ENCODE data around the gene SMAD1. TPM values are rescaled to one million over a fixed set of nuclear protein-coding genes. Genes with fewer than 3 reads are reported as not detected.

The SMAD1 gene
- polyA plus RNA-seq, 1 donor (not counting 4 experiments of a cell fraction or from before 2014, with no cell fraction given) = 33.5 TPM

GRCh38 chr4:145557720-145558119 lies 76.1 kb downstream of the SMAD1 start:
- no peak overlapping the region for H3K4me3 ChIP-seq (ENCODE audit: control insufficient read depth in 2 of 3, extremely low read depth in 1 of 3, insufficient read depth in 2 of 3, low read depth in 1 of 3, low read length in 3 of 3)
- no peak overlapping the region for H3K4me2 ChIP-seq (ENCODE audit: control insufficient read depth, extremely low read depth, insufficient read depth, low read depth, low read length)
- DNase-seq (ENCODE audit: low read depth, low spot score) = peak; percentile 83
- dilution Hi-C loops (cut with MboI; ENCODE audit: extremely low pct_ligation_motif_present, low sequenced_read_pairs) = no loop called here
- no peak overlapping the region for H3K9ac ChIP-seq (ENCODE audit: control insufficient read depth, extremely low read depth, insufficient read depth, low read length)
- no peaks in the 10 kb centered on the region for H4K20me1 ChIP-seq (ENCODE audit: control insufficient read depth, extremely low read depth, insufficient read depth, low read length)
- H3K9me1 ChIP-seq (ENCODE audit: control insufficient read depth, extremely low read depth, insufficient read depth, low read length) = no peaks in the 10 kb centered on the region
- no peak overlapping the region for H2AFZ ChIP-seq (ENCODE audit: control insufficient read depth, low read length)
- peak overlapping the region; percentile 21 for H3K27ac ChIP-seq (ENCODE audit: control insufficient read depth, insufficient read depth, low read length)
- H3K27me3 ChIP-seq (ENCODE audit: control insufficient read depth, extremely low read depth, insufficient read depth, low read length) = no peaks in the 10 kb centered on the region
- H3K4me1 ChIP-seq (ENCODE audit: control insufficient read depth, extremely low read depth, insufficient read depth, low read length) = peaks cover 9% of the 10 kb centered on the region
- H3K9me3 ChIP-seq (ENCODE audit: control insufficient read depth, low read depth, low read length) = no peaks in the 10 kb centered on the region
- no peak for TF ChIP-seq EZH2 (IDR thresholded peaks at IDR 0.05; ENCODE audit: low read length)
- TF ChIP-seq, protein P1, sequence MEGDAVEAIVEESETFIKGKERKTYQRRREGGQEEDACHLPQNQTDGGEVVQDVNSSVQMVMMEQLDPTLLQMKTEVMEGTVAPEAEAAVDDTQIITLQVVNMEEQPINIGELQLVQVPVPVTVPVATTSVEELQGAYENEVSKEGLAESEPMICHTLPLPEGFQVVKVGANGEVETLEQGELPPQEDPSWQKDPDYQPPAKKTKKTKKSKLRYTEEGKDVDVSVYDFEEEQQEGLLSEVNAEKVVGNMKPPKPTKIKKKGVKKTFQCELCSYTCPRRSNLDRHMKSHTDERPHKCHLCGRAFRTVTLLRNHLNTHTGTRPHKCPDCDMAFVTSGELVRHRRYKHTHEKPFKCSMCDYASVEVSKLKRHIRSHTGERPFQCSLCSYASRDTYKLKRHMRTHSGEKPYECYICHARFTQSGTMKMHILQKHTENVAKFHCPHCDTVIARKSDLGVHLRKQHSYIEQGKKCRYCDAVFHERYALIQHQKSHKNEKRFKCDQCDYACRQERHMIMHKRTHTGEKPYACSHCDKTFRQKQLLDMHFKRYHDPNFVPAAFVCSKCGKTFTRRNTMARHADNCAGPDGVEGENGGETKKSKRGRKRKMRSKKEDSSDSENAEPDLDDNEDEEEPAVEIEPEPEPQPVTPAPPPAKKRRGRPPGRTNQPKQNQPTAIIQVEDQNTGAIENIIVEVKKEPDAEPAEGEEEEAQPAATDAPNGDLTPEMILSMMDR (optimal IDR thresholded peaks at IDR 0.05 in 1 of 3, IDR thresholded peaks at IDR 0.05 in 1 of 3, conservative IDR thresholded peaks at IDR 0.05 in 1 of 3; ENCODE audit: extremely low read depth in 1 of 3, insufficient read depth in 2 of 3, low read length in 3 of 3) = peak; percentile 90 to 96 (median 93)
- peak; percentile 83 for FAIRE-seq
- no peaks in the 10 kb centered on the region for H3K79me2 ChIP-seq (ENCODE audit: control insufficient read depth, insufficient read depth, low read length)
- H3K36me3 ChIP-seq (ENCODE audit: control insufficient read depth in 2 of 2, extremely low read depth in 1 of 2, insufficient read depth in 2 of 2, low read length in 2 of 2) = peaks cover 0 to 3% of the 10 kb centered on the region in 2 experiments

DNA sequence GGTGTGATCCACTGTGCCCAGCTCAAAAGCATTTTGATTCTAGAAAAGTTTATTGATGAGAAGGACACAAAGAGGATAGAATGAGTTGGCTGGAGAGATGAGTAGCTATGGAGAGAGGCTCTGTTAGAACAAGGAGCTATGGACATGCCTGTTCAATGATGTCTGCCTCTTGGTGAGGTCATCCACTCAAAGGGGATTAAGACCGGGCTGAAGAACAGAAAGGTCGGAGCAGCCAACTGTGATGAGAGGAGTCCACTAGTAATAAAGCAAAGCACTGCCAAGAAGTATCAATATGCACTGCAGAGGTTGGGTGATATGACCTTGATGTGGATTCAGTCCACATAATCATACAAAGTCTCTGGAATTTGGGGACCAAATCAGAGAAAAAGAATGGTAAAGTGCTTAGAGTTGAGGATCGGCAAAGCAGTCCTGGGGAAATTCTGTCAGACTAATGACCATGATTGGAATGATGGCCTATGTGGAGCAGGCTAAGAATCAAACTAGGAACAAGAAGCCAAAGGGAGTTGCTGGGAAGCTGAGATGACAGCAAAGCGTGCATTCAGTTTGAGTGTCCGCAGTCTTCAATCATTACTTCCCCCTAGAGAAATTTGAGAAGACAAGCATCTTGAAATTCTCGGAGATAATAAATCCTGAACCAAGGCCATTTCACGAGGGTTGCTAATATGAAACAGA lies 81.8 kb downstream of the SMAD1 start:
- no peaks in the 10 kb centered on the region for H3K9me3 ChIP-seq (ENCODE audit: control insufficient read depth, low read depth, low read length)
- no peaks in the 10 kb centered on the region for H4K20me1 ChIP-seq (ENCODE audit: control insufficient read depth, extremely low read depth, insufficient read depth, low read length)
- FAIRE-seq (no peak), DNase-seq (ENCODE audit: low read depth, low spot score) (no peak)
- no peak overlapping the region for H3K9ac ChIP-seq (ENCODE audit: control insufficient read depth, extremely low read depth, insufficient read depth, low read length)
- H3K27ac ChIP-seq (ENCODE audit: control insufficient read depth, insufficient read depth, low read length) = no peak overlapping the region
- H3K4me2 ChIP-seq (ENCODE audit: control insufficient read depth, extremely low read depth, insufficient read depth, low read depth, low read length) = no peak overlapping the region
- H2AFZ ChIP-seq (ENCODE audit: control insufficient read depth, low read length) = no peak overlapping the region
- dilution Hi-C loops (cut with MboI; ENCODE audit: extremely low pct_ligation_motif_present, low sequenced_read_pairs) = no loop called here
- TF ChIP-seq EZH2 (IDR thresholded peaks at IDR 0.05; ENCODE audit: low read length) = no peak
- TF ChIP-seq, protein P1 (optimal IDR thresholded peaks at IDR 0.05 in 1 of 3, IDR thresholded peaks at IDR 0.05 in 1 of 3, conservative IDR thresholded peaks at IDR 0.05 in 1 of 3; ENCODE audit: extremely low read depth in 1 of 3, insufficient read depth in 2 of 3, low read length in 3 of 3) = no peak
- no peaks in the 10 kb centered on the region for H3K27me3 ChIP-seq (ENCODE audit: control insufficient read depth, extremely low read depth, insufficient read depth, low read length)
- peaks cover 0 to 3% of the 10 kb centered on the region in 2 experiments for H3K36me3 ChIP-seq (ENCODE audit: control insufficient read depth in 2 of 2, extremely low read depth in 1 of 2, insufficient read depth in 2 of 2, low read length in 2 of 2)
- no peaks in the 10 kb centered on the region for H3K4me1 ChIP-seq (ENCODE audit: control insufficient read depth, extremely low read depth, insufficient read depth, low read length)
- H3K9me1 ChIP-seq (ENCODE audit: control insufficient read depth, extremely low read depth, insufficient read depth, low read length) = no peaks in the 10 kb centered on the region
- H3K79me2 ChIP-seq (ENCODE audit: control insufficient read depth, insufficient read depth, low read length) = no peaks in the 10 kb centered on the region
- no peak overlapping the region for H3K4me3 ChIP-seq (ENCODE audit: control insufficient read depth in 2 of 3, extremely low read depth in 1 of 3, insufficient read depth in 2 of 3, low read depth in 1 of 3, low read length in 3 of 3)

Data from keratinocyte (primary cell).